Fibroblast of villous mesenchyme (primary cell): ENCODE measurements around the gene CCDC80. TPM values are rescaled to one million over a fixed set of nuclear protein-coding genes. Genes with fewer than 3 reads are reported as not detected.

Experiments
- DNase-seq: peaks from one replicate; pipeline ENCODE4 v3.0.0-alpha.2; 2010; ENCODE audit warnings: low read depth
- H3K4me3 ChIP-seq: 2 replicates; pipeline ENCODE4 v1.5.1; 2011; ENCODE audit warnings: low read depth, mild to moderate bottlenecking, low read length
- CTCF ChIP-seq: IDR thresholded peaks from 2 replicates; pipeline ENCODE4 v1.5.1; 2012; ENCODE audit warnings: low read depth, mild to moderate bottlenecking, low read length; ENCODE audit not compliant: insufficient read depth
- total RNA-seq: library from RNA; depleted of rRNA; stranded (reverse); fragments of >200 nt; gene quantifications from 2 replicates; pipeline ENCODE4 v1.2.3, GENCODE V29; 2012

The CCDC80 gene
- total RNA-seq, 1 donor: 180 TPM

DNA sequence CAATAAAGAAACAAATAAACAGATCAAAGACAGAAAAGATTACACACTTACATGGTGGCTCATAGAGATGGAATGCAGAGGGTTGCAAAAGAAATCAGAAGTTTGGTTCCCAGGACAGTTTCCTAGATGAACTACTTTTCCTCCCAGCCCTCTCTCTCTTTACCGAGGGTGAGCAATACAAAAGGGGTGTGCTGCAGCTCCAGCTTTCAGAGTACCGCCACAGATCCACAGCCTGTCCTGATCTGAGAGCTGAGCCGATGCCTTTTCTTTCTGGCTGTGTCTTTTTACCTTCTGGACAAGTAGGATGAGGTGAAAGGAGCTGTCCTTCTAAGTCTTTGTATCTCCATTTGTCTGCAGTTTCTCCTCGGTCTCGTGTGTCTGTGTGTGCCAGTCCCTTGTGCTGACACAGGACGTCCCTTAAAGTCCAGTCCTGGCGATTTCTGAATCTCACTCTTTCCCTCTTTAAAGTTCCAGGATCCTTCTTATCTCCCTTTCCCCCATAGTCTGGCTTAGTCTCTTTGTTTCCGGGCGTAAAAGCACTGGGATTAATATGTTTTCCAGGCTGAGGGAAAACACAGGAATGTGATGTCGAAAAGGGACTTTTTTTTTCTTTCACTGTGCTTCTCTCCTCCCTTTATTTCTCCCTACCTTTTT, 540 bp downstream of the CCDC80 start:
- H3K4me3 ChIP-seq: peak overlapping the region; percentile 76
- DNase-seq: peak; percentile 93
- no peak for TF ChIP-seq CTCF

DNA sequence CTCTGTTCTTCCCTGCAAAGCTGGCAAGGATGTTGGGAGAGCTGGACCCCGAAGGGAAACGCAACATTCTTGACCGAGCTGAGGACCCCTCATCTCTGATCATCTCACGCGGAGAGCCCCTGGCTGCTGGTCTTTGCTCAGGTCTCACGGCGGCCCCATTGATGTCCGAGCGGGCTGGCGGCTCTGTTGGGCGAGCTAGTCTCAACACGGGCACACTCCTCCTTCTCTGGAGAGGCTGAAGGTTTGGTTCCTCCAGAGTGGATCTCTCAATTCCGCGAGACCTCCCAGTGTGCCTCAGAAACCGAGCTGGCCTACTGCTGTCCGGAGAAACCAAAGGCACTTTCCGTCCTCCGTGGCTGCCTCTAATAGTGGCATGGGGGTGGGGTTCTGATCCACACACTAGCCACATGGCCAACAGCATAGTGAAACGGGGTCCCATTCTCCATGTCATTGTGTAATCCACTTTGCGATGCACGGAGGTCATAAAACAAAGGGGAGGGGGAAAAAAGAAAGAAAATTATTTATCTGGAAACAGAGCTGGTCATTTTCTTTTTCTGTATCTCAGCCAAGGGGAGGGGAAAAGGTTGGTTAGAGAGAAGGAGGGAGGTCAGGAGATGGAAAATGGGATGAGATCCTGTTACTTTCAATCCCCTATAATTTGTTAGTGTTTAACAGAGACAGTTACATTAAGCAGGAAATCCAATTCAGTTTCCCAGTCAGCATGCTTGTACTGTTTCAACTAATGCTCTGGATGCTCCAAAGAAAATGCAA, 1.3 kb downstream of the CCDC80 start:
- TF ChIP-seq CTCF: no peak
- no peak for DNase-seq
- peak overlapping the region; percentile 76 for H3K4me3 ChIP-seq

- peak overlapping the region; percentile 76 for H3K4me3 ChIP-seq
- DNase-seq: no peak
- TF ChIP-seq CTCF: no peak
Observed at GRCh38 chr3:112638327-112639020, 2.5 kb downstream of the CCDC80 start.

GRCh38 chr3:112637700-112638099, 3.2 kb downstream of the CCDC80 start:
- DNase-seq: no peak
- TF ChIP-seq CTCF: no peak
- peak overlapping the region; percentile 76 for H3K4me3 ChIP-seq

DNA sequence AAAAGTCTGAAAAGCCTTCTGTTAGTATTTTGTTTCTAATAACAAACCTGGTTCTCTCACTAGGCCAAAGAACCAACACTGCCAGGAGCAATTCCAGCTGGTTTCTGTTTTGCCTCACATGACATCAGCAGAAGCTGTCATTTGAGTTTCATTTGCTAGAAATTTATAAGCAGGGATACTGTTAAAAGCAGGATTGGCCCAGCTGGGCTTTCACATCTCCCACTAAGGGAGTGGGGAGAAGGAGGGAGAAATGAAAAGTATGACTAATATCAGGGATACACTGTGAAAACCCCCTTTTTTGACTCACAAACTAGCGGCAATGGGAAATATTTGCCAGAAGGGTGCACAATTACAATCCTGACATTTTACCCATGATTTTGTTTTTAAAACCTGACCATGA, 5.3 kb downstream of the CCDC80 start:
- H3K4me3 ChIP-seq: peak overlapping the region; percentile 76
- TF ChIP-seq CTCF: no peak

GRCh38 chr3:112634786-112635541, 6.0 kb downstream of the CCDC80 start:
- TF ChIP-seq CTCF: no peak
- DNase-seq: peak; percentile 33
- peak overlapping the region; percentile 76 for H3K4me3 ChIP-seq

More for the DNA sequence above, 5.3 kb downstream of the CCDC80 start:
- DNase-seq: peak; percentile 93
